HFF-Myc (cell line): ENCODE measurements around the gene HOMER3.

Source experiments
- DNase-seq: peaks from one replicate; pipeline ENCODE4 v3.0.0-alpha.2; 2011; ENCODE audit warnings: low read depth; ENCODE audit errors: extremely low read depth
- H3K4me3 ChIP-seq: replicated peaks from 2 replicates; pipeline ENCODE4 v1.5.1; 2011; ENCODE audit warnings: low read depth, mild to moderate bottlenecking, control low read depth, low read length
- CTCF ChIP-seq: IDR thresholded peaks from 2 replicates; pipeline ENCODE4 v1.5.1; 2012; ENCODE audit warnings: mild to moderate bottlenecking, low read depth, low read length, control low read depth; ENCODE audit errors: missing control alignments

The HOMER3 gene

GRCh38 chr19:18901491-18901890 lies 39.5 kb downstream of the HOMER3 start:
- no peak for DNase-seq
- no peak for TF ChIP-seq CTCF
- no peak overlapping the region for H3K4me3 ChIP-seq

- no peak for TF ChIP-seq CTCF
- DNase-seq, result no peak
- no peak overlapping the region for H3K4me3 ChIP-seq
These were observed 40.1 kb downstream of the HOMER3 start for GRCh38 chr19:18900700-18901481.

GRCh38 chr19:18899624-18900560 lies 41.1 kb downstream of the HOMER3 start:
- H3K4me3 ChIP-seq, result no peak overlapping the region
- no peak for DNase-seq
- TF ChIP-seq CTCF, result no peak

GRCh38 chr19:18898607-18899408 lies 42.2 kb downstream of the HOMER3 start:
- H3K4me3 ChIP-seq, result no peak overlapping the region
- TF ChIP-seq CTCF, result no peak

GRCh38 chr19:18898081-18898606 lies 42.9 kb downstream of the HOMER3 start:
- DNase-seq, result no peak
- TF ChIP-seq CTCF, result no peak
- H3K4me3 ChIP-seq, result no peak overlapping the region

More at GRCh38 chr19:18898607-18899408, 42.2 kb downstream of the HOMER3 start:
- no peak for DNase-seq
